ENCODE data around the gene PDE4D.

PDE4D gene

GRCh38 chr5:59356813-59357380, 536.6 kb downstream of the PDE4D start (continued):
- TF ChIP-seq PATZ1 (CRISPR knock-in tag; IDR thresholded peaks at IDR 0.05; ENCODE audit: borderline replicate concordance) (no peak), GLIS3 (CRISPR knock-in tag; IDR thresholded peaks at IDR 0.05) (no peak), TOX (CRISPR knock-in tag; IDR thresholded peaks at IDR 0.05; ENCODE audit: borderline replicate concordance) (no peak), POU6F1 (CRISPR knock-in tag; IDR thresholded peaks at IDR 0.05; ENCODE audit: borderline replicate concordance, low read depth) (no peak), OSR1 (CRISPR knock-in tag; IDR thresholded peaks at IDR 0.05) (no peak)

GRCh38 chr5:59354811-59355210, 538.7 kb downstream of the PDE4D start:
- ATAC-seq = no peak
- no peak for TF ChIP-seq CSRNP3 (CRISPR knock-in tag; IDR thresholded peaks at IDR 0.05)
- no peak for TF ChIP-seq ZNF70 (CRISPR knock-in tag; IDR thresholded peaks at IDR 0.05)
- no peak for TF ChIP-seq ZNF8 (CRISPR knock-in tag; IDR thresholded peaks at IDR 0.05)

GRCh38 chr5:59354274-59354673, 539.3 kb downstream of the PDE4D start:
- no peak for ATAC-seq
- TF ChIP-seq SNAI2 (CRISPR knock-in tag; IDR thresholded peaks at IDR 0.05) = no peak
- no peak for TF ChIP-seq ISL1 (CRISPR knock-in tag; IDR thresholded peaks at IDR 0.05)
- TF ChIP-seq PPARA (CRISPR knock-in tag; IDR thresholded peaks at IDR 0.05; ENCODE audit: borderline replicate concordance) = no peak
- TF ChIP-seq TOX (CRISPR knock-in tag; IDR thresholded peaks at IDR 0.05; ENCODE audit: borderline replicate concordance) = no peak
- no peak for TF ChIP-seq ARNTL (CRISPR knock-in tag; IDR thresholded peaks at IDR 0.05; ENCODE audit: borderline replicate concordance, low read depth)
- no peak for TF ChIP-seq ZNF565 (CRISPR knock-in tag; conservative IDR thresholded peaks at IDR 0.05; ENCODE audit: low read depth)
- TF ChIP-seq BACH2 (CRISPR knock-in tag; IDR thresholded peaks at IDR 0.05; ENCODE audit: borderline replicate concordance) = no peak
- TF ChIP-seq ESRRG (CRISPR knock-in tag; IDR thresholded peaks at IDR 0.05) = no peak
- TF ChIP-seq GLIS3 (CRISPR knock-in tag; IDR thresholded peaks at IDR 0.05) = no peak
- no peak for TF ChIP-seq ZFP30 (CRISPR knock-in tag; IDR thresholded peaks at IDR 0.05)

- ATAC-seq = no peak; the same call in 2 of the 3 replicates
- TF ChIP-seq POU6F1 (CRISPR knock-in tag; IDR thresholded peaks at IDR 0.05; ENCODE audit: borderline replicate concordance, low read depth) (no peak), ZNF70 (CRISPR knock-in tag; IDR thresholded peaks at IDR 0.05) (no peak), GLIS3 (CRISPR knock-in tag; IDR thresholded peaks at IDR 0.05) (no peak), ZNF8 (CRISPR knock-in tag; IDR thresholded peaks at IDR 0.05) (no peak), ZFP3 (CRISPR knock-in tag; IDR thresholded peaks at IDR 0.05) (no peak), ZNF565 (CRISPR knock-in tag; conservative IDR thresholded peaks at IDR 0.05; ENCODE audit: low read depth) (no peak), ESRRG (CRISPR knock-in tag; IDR thresholded peaks at IDR 0.05) (no peak), CSDC2 (CRISPR knock-in tag; IDR thresholded peaks at IDR 0.05) (no peak), TOX (CRISPR knock-in tag; IDR thresholded peaks at IDR 0.05; ENCODE audit: borderline replicate concordance) (no peak), ZFP30 (CRISPR knock-in tag; IDR thresholded peaks at IDR 0.05) (no peak), PATZ1 (CRISPR knock-in tag; IDR thresholded peaks at IDR 0.05; ENCODE audit: borderline replicate concordance) (no peak), RARB (CRISPR knock-in tag; IDR thresholded peaks at IDR 0.05) (no peak), OSR1 (CRISPR knock-in tag; IDR thresholded peaks at IDR 0.05) (no peak), BACH2 (CRISPR knock-in tag; IDR thresholded peaks at IDR 0.05; ENCODE audit: borderline replicate concordance) (no peak)
Measured at GRCh38 chr5:59351076-59351794, 542.3 kb downstream of the PDE4D start.

Data from SK-N-SH treated with all-trans-retinoic acid at 6 μM for 48 hours (cell line).